Right lobe of liver (tissue), 4 donors: ENCODE measurements around the gene MAML3.

Source experiments
- POLR2A ChIP-seq: fragments of 450-650 bp; IDR thresholded peaks from one replicate; pipeline ENCODE4 v1.6.1; 2017; ENCODE audit warnings: antibody characterized with exemption, mild to moderate bottlenecking
- TF ChIP-seq, protein P1 (sequence below), 4 donors: fragments of 200-600 bp in 3 of 4; fragments of 450-650 bp in 1 of 4; IDR thresholded peaks; one replicate each; pipeline versions ENCODE4 v1.5.1 to v1.8.0; 2016 to 2022; ENCODE audit warnings: antibody characterized with exemption in 4 of 4, mild to moderate bottlenecking in 2 of 4
- donor health status: DM: no; HTN: no; CAD: no.
- donor health status: DM: no; HTN: no; CAD: no.
- donor health status: DM: no; HTN: yes; CAD: no.

DNA sequence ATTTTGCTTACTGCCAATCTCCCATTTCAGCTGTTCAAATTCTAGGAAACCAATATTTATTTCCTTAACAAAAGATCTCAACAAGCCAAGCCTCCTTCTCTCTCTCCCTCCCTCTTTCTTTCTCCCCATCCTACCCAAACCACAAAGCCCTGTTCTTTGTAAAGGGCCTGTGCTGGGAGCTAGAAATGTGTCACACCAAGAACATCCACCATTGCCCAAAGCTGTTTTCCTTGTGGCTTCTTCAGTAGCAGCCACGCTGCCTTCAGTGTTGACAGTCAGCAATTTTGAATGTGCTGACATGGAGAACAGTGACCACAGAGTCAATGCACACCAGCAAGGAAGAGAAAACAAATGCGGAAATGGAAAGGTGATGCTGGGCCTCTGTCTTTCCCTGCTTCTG lies 203.0 kb downstream of the MAML3 start:
- no peak for TF ChIP-seq POLR2A
- TF ChIP-seq, protein P1, sequence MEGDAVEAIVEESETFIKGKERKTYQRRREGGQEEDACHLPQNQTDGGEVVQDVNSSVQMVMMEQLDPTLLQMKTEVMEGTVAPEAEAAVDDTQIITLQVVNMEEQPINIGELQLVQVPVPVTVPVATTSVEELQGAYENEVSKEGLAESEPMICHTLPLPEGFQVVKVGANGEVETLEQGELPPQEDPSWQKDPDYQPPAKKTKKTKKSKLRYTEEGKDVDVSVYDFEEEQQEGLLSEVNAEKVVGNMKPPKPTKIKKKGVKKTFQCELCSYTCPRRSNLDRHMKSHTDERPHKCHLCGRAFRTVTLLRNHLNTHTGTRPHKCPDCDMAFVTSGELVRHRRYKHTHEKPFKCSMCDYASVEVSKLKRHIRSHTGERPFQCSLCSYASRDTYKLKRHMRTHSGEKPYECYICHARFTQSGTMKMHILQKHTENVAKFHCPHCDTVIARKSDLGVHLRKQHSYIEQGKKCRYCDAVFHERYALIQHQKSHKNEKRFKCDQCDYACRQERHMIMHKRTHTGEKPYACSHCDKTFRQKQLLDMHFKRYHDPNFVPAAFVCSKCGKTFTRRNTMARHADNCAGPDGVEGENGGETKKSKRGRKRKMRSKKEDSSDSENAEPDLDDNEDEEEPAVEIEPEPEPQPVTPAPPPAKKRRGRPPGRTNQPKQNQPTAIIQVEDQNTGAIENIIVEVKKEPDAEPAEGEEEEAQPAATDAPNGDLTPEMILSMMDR (IDR thresholded peaks at IDR 0.05): no peak
